ENCODE data around the gene PBXIP1. TPM values are rescaled to one million over a fixed set of nuclear protein-coding genes. Genes with fewer than 3 reads are reported as not detected.

Gene PBXIP1
- total and polyA plus RNA-seq, 2 of the 13 experiments (the other 11 are each of a cell fraction or from before 2014, with no cell fraction given) = 16.3 to 31.9 TPM

GRCh38 chr1:154974102-154974807 lies 18.4 kb upstream of the PBXIP1 start, which contains the start of gene CKS1B (continued):
- no peak for TF ChIP-seq ZNF589 (CRISPR knock-in tag; conservative IDR thresholded peaks at IDR 0.05)
- no peak for TF ChIP-seq ATAD3A (CRISPR knock-in tag; IDR thresholded peaks at IDR 0.05)
- TF ChIP-seq HNRNPL (IDR thresholded peaks at IDR 0.05; ENCODE audit: low read depth, low read length) = no peak
- no peak for TF ChIP-seq TEAD2 (CRISPR knock-in tag; IDR thresholded peaks at IDR 0.05)
- no peak for TF ChIP-seq ZBTB37 (CRISPR knock-in tag; IDR thresholded peaks at IDR 0.05)
- no peak for TF ChIP-seq GTF2F1 (IDR thresholded peaks at IDR 0.05; ENCODE audit: low read length)
- TF ChIP-seq MATR3 (CRISPR knock-in tag; IDR thresholded peaks at IDR 0.05) = no peak
- TF ChIP-seq ARNT (IDR thresholded peaks at IDR 0.05) = no peak
- TF ChIP-seq ZNF691 (CRISPR knock-in tag; IDR thresholded peaks at IDR 0.05; ENCODE audit: borderline replicate concordance, low read depth) = 0 out of 2 replicates have a peak, but pooled peaks have one; percentile 30
- peak; percentile 43 for TF ChIP-seq YY1 (IDR thresholded peaks at IDR 0.05; ENCODE audit: insufficient read depth, insufficient replicate concordance, low read depth, low read length)
- TF ChIP-seq KDM6A (CRISPR knock-in tag; IDR thresholded peaks at IDR 0.05; ENCODE audit: low read depth) = no peak
- TF ChIP-seq KDM4B (CRISPR knock-in tag; IDR thresholded peaks at IDR 0.05) = no peak
- TF ChIP-seq PRDM4 (CRISPR knock-in tag; IDR thresholded peaks at IDR 0.05; ENCODE audit: borderline replicate concordance) = no peak
- TF ChIP-seq BCL3 (CRISPR knock-in tag; IDR thresholded peaks at IDR 0.05) = no peak
- TF ChIP-seq THYN1 (CRISPR knock-in tag; IDR thresholded peaks at IDR 0.05; ENCODE audit: borderline replicate concordance, low read depth) = no peak
- no peak for TF ChIP-seq PPARG (CRISPR knock-in tag; conservative IDR thresholded peaks at IDR 0.05)
- TF ChIP-seq U2AF2 (IDR thresholded peaks at IDR 0.05; ENCODE audit: low read depth, low read length) = no peak
- no peak for TF ChIP-seq PAXIP1 (CRISPR knock-in tag; conservative IDR thresholded peaks at IDR 0.05)
- peak; percentile 96 for TF ChIP-seq SIN3B (IDR thresholded peaks at IDR 0.05; ENCODE audit: low read length)
